OCI-LY1 (cell line): ENCODE data around the gene BACE1-AS.

Experiments
- H2AFZ ChIP-seq: fragments of 200-600 bp; sonication (generic), shearing (Covaris generic); 2 replicates; pipeline ENCODE4 v1.6.0; 2014; ENCODE audit warnings: antibody characterized with exemption, mild to moderate bottlenecking, low read length
- H3F3A ChIP-seq: fragments of 200-600 bp; sonication (generic), shearing (Covaris generic); 2 replicates; pipeline ENCODE4 v1.6.0; 2014; ENCODE audit warnings: mild to moderate bottlenecking, antibody characterized with exemption, low read length, moderate library complexity; ENCODE audit not compliant: insufficient read depth
- H3K27ac ChIP-seq: fragments of 200-600 bp; sonication (generic); 2 replicates; pipeline ENCODE4 v1.5.1; 2014; ENCODE audit warnings: low read length, mixed run types, mild to moderate bottlenecking, low read depth; ENCODE audit not compliant: poor library complexity, severe bottlenecking
- H3K27me3 ChIP-seq: fragments of 200-600 bp; sonication (generic); 2 replicates; pipeline ENCODE4 v1.6.0; 2014; ENCODE audit warnings: antibody characterized with exemption, mild to moderate bottlenecking, low read length, moderate library complexity; ENCODE audit not compliant: insufficient read depth
- H3K36me3 ChIP-seq: fragments of 200-600 bp; sonication (generic); 2 replicates; pipeline ENCODE4 v1.6.1; 2014; ENCODE audit warnings: mild to moderate bottlenecking, antibody characterized with exemption, low read length, moderate library complexity, mixed read lengths; ENCODE audit not compliant: insufficient read depth
- H3K4me1 ChIP-seq: fragments of 200-600 bp; sonication (generic); 2 replicates; pipeline ENCODE4 v1.5.1; 2014; ENCODE audit warnings: mild to moderate bottlenecking, low read length, moderate library complexity; ENCODE audit not compliant: insufficient read depth, severe bottlenecking
- H3K4me2 ChIP-seq: fragments of 200-600 bp; sonication (generic), shearing (Covaris generic); 2 replicates; pipeline ENCODE4 v1.6.1; 2014; ENCODE audit warnings: low read length
- H3K4me3 ChIP-seq: fragments of 200-600 bp; sonication (generic); 2 replicates; pipeline ENCODE4 v1.5.1; 2014; ENCODE audit warnings: low read length, low read depth, mild to moderate bottlenecking, mixed read lengths; ENCODE audit not compliant: poor library complexity, severe bottlenecking
- H3K79me2 ChIP-seq: fragments of 200-600 bp; shearing (Covaris generic); 2 replicates; pipeline ENCODE4 v1.6.1; 2016; ENCODE audit warnings: mixed run types, low read length, mixed read lengths; ENCODE audit not compliant: insufficient read depth
- H3K9ac ChIP-seq: fragments of 200-600 bp; sonication (generic), shearing (Covaris generic); 2 replicates; pipeline ENCODE4 v1.6.1; 2014; ENCODE audit warnings: mild to moderate bottlenecking, low read length, mixed read lengths
- H3K9me2 ChIP-seq: fragments of 200-600 bp; sonication (generic), shearing (Covaris generic); 2 replicates; pipeline ENCODE4 v1.6.1; 2014; ENCODE audit warnings: low read depth, mild to moderate bottlenecking, low read length, mixed read lengths
- H3K9me3 ChIP-seq: fragments of 200-600 bp; shearing (Covaris generic); 2 replicates; pipeline ENCODE4 v1.6.1; 2014; ENCODE audit warnings: low read length, mixed read lengths
- H4K20me1 ChIP-seq: fragments of 200-600 bp; sonication (generic), shearing (Covaris generic); 2 replicates; pipeline ENCODE4 v1.6.0; 2016; ENCODE audit warnings: mild to moderate bottlenecking, low read length; ENCODE audit not compliant: insufficient read depth
- EZH2 ChIP-seq: fragments of 200-600 bp; sonication (generic), shearing (Covaris generic); IDR thresholded peaks from 2 replicates; pipeline ENCODE4 v1.8.0; 2017; ENCODE audit warnings: borderline replicate concordance, mixed run types, mild to moderate bottlenecking, antibody characterized with exemption, low read length, moderate library complexity, mixed read lengths
- TF ChIP-seq, protein P1 (sequence below): fragments of 200-600 bp; sonication (generic), shearing (Covaris generic); IDR thresholded peaks from 2 replicates; pipeline ENCODE4 v1.5.1; 2017; ENCODE audit warnings: mild to moderate bottlenecking, antibody characterized with exemption, low read length, moderate library complexity, mixed read lengths

The BACE1-AS gene

DNA sequence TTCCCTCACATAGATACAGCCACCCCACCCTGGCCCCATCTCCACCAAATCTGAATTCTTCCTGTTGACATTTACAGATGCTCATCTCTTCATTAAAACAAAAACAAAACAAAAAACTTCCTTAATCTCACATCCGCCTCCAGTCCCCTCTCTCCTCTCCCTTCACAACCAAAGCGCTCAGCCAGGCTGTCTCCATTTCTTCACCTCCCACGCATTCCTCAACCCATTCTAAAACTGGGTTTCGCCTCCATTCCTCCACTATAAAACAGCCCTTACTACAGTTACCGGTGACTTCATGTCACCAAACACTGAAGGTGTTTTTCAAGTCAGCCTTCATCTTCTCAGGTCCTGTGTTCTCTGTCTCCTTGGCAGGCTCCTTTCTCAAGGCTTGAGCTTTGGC is 9.6 kb downstream of the BACE1-AS start:
- no peak overlapping the region for H2AFZ ChIP-seq
- no peak overlapping the region for H3K9ac ChIP-seq
- H3K27ac ChIP-seq: no peak overlapping the region
- no peaks in the 10 kb centered on the region for H3K9me3 ChIP-seq
- TF ChIP-seq EZH2: no peak
- TF ChIP-seq, protein P1, sequence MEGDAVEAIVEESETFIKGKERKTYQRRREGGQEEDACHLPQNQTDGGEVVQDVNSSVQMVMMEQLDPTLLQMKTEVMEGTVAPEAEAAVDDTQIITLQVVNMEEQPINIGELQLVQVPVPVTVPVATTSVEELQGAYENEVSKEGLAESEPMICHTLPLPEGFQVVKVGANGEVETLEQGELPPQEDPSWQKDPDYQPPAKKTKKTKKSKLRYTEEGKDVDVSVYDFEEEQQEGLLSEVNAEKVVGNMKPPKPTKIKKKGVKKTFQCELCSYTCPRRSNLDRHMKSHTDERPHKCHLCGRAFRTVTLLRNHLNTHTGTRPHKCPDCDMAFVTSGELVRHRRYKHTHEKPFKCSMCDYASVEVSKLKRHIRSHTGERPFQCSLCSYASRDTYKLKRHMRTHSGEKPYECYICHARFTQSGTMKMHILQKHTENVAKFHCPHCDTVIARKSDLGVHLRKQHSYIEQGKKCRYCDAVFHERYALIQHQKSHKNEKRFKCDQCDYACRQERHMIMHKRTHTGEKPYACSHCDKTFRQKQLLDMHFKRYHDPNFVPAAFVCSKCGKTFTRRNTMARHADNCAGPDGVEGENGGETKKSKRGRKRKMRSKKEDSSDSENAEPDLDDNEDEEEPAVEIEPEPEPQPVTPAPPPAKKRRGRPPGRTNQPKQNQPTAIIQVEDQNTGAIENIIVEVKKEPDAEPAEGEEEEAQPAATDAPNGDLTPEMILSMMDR: no peak
- no peaks in the 10 kb centered on the region for H3F3A ChIP-seq
- H3K27me3 ChIP-seq: no peaks in the 10 kb centered on the region
- no peaks in the 10 kb centered on the region for H3K79me2 ChIP-seq
- H3K9me2 ChIP-seq: no peaks in the 10 kb centered on the region
- no peak overlapping the region for H3K4me2 ChIP-seq
- no peak overlapping the region for H3K4me3 ChIP-seq
- H3K4me1 ChIP-seq: no peaks in the 10 kb centered on the region
- no peaks in the 10 kb centered on the region for H4K20me1 ChIP-seq
- no peaks in the 10 kb centered on the region for H3K36me3 ChIP-seq

- TF ChIP-seq EZH2: no peak
- TF ChIP-seq, protein P1: no peak
Observed at GRCh38 chr11:117302228-117302627, 11.1 kb downstream of the BACE1-AS start.

DNA sequence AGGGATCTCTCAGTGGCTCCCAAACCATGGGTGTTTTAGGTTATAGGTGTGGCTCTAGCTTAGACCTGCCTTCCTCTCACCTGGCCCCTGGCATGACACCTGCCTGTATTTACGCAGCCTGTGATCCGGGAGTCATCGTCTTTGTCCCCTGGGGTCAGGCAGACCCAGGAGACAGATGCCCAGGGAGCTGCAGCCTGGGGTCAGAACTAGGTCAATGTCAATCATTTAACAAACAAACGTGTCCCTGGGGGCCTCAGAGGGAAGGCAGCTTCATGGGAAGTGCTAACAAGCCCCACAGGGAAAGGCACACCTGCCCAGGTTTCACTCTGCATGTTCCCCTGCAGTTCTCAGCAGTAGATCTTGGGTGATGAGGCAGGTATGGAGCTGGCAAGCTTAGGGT is 12.0 kb downstream of the BACE1-AS start:
- Histone ChIP-seq H3K9me2 (no peaks in the 10 kb centered on the region), H3F3A (no peaks in the 10 kb centered on the region), H3K36me3 (no peaks in the 10 kb centered on the region), H3K4me3 (no peak overlapping the region), H3K4me1 (no peaks in the 10 kb centered on the region), H3K27ac (no peak overlapping the region), H3K9ac (no peak overlapping the region), H4K20me1 (no peaks in the 10 kb centered on the region), H3K4me2 (no peak overlapping the region), H3K27me3 (no peaks in the 10 kb centered on the region), H3K9me3 (no peaks in the 10 kb centered on the region), H3K79me2 (no peaks in the 10 kb centered on the region), H2AFZ (no peak overlapping the region)
- no peak for TF ChIP-seq EZH2
- TF ChIP-seq, protein P1: no peak

More at GRCh38 chr11:117302228-117302627, 11.1 kb downstream of the BACE1-AS start:
- no peaks in the 10 kb centered on the region for H3K9me3 ChIP-seq
- no peaks in the 10 kb centered on the region for H3K4me1 ChIP-seq
- no peak overlapping the region for H3K4me3 ChIP-seq
- H3K27me3 ChIP-seq: no peaks in the 10 kb centered on the region
- no peaks in the 10 kb centered on the region for H3K79me2 ChIP-seq
- H3K36me3 ChIP-seq: no peaks in the 10 kb centered on the region
- no peak overlapping the region for H3K4me2 ChIP-seq
- H3K9me2 ChIP-seq: no peaks in the 10 kb centered on the region
- H2AFZ ChIP-seq: no peak overlapping the region
- no peak overlapping the region for H3K9ac ChIP-seq
- no peaks in the 10 kb centered on the region for H3F3A ChIP-seq
- no peak overlapping the region for H3K27ac ChIP-seq
- no peaks in the 10 kb centered on the region for H4K20me1 ChIP-seq
